Ishikawa (cell line): ENCODE data around the gene RABGAP1L.

Experiments
- CEBPB ChIP-seq: IDR thresholded peaks from 2 replicates; pipeline ENCODE4 v1.6.1; 2012
- CREB1 ChIP-seq: IDR thresholded peaks from 2 replicates; pipeline ENCODE4 v1.6.1; 2012; ENCODE audit warnings: low read depth
- EGR1 ChIP-seq: IDR thresholded peaks from 2 replicates; pipeline ENCODE4 v1.6.1; 2012
- EP300 ChIP-seq: IDR thresholded peaks from 2 replicates; pipeline ENCODE4 v1.6.1; 2012; ENCODE audit warnings: borderline replicate concordance
- FOXM1 ChIP-seq: IDR thresholded peaks from 2 replicates; pipeline ENCODE4 v1.6.1; 2012; ENCODE audit warnings: low read depth, borderline replicate concordance
- NFIC ChIP-seq: IDR thresholded peaks from 2 replicates; pipeline ENCODE4 v1.6.1; 2012
- RAD21 ChIP-seq: IDR thresholded peaks from 2 replicates; pipeline ENCODE4 v1.6.1; 2012; ENCODE audit warnings: low read depth
- TAF1 ChIP-seq: IDR thresholded peaks from 2 replicates; pipeline ENCODE4 v1.6.1; 2012; ENCODE audit warnings: low read depth, mild to moderate bottlenecking
- TCF12 ChIP-seq: IDR thresholded peaks from 2 replicates; pipeline ENCODE4 v1.6.1; 2012; ENCODE audit warnings: low read depth
- TEAD4 ChIP-seq: IDR thresholded peaks from 2 replicates; pipeline ENCODE4 v1.6.1; 2012
- YY1 ChIP-seq: IDR thresholded peaks from 2 replicates; pipeline ENCODE4 v1.6.1; 2012; ENCODE audit warnings: low read depth
- ZBTB7A ChIP-seq: IDR thresholded peaks from 2 replicates; pipeline ENCODE4 v1.6.1; 2012; ENCODE audit warnings: low read depth
- TF ChIP-seq, protein P1 (sequence below): IDR thresholded peaks from 2 replicates; pipeline ENCODE4 v1.6.1; 2012
- TF ChIP-seq, protein P2 (sequence below): IDR thresholded peaks from 2 replicates; pipeline ENCODE4 v1.6.1; 2012; ENCODE audit warnings: low read depth, mild to moderate bottlenecking
- TF ChIP-seq, protein P3 (sequence below): IDR thresholded peaks from 2 replicates; pipeline ENCODE4 v1.6.1; 2012

RABGAP1L gene

DNA sequence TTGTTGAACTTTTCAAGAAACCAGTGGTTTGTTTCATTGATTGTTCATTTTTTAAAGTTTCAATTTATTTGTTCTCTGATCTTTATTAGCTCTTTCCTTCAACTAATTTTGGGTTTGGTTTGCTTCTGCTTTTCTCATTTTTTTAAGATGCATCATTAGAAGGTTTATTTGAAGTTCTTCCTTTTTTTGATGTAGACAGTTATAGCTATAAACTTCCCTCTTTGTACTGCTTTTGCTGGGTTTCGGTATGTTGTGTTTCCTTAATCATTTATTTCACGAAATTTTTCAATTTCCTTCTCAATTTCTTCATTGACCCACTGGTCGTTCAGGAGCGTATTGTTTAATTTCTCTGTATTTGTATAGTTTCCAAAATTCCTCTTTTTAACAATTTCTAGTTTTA, 155.1 kb downstream of the RABGAP1L start:
- TF ChIP-seq TEAD4 (no peak), EGR1 (no peak), YY1 (no peak), CEBPB (no peak), CREB1 (no peak), ZBTB7A (no peak), FOXM1 (no peak), TAF1 (no peak)
- TF ChIP-seq, protein P1, sequence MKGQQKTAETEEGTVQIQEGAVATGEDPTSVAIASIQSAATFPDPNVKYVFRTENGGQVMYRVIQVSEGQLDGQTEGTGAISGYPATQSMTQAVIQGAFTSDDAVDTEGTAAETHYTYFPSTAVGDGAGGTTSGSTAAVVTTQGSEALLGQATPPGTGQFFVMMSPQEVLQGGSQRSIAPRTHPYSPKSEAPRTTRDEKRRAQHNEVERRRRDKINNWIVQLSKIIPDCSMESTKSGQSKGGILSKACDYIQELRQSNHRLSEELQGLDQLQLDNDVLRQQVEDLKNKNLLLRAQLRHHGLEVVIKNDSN: no peak
- TF ChIP-seq, protein P2, sequence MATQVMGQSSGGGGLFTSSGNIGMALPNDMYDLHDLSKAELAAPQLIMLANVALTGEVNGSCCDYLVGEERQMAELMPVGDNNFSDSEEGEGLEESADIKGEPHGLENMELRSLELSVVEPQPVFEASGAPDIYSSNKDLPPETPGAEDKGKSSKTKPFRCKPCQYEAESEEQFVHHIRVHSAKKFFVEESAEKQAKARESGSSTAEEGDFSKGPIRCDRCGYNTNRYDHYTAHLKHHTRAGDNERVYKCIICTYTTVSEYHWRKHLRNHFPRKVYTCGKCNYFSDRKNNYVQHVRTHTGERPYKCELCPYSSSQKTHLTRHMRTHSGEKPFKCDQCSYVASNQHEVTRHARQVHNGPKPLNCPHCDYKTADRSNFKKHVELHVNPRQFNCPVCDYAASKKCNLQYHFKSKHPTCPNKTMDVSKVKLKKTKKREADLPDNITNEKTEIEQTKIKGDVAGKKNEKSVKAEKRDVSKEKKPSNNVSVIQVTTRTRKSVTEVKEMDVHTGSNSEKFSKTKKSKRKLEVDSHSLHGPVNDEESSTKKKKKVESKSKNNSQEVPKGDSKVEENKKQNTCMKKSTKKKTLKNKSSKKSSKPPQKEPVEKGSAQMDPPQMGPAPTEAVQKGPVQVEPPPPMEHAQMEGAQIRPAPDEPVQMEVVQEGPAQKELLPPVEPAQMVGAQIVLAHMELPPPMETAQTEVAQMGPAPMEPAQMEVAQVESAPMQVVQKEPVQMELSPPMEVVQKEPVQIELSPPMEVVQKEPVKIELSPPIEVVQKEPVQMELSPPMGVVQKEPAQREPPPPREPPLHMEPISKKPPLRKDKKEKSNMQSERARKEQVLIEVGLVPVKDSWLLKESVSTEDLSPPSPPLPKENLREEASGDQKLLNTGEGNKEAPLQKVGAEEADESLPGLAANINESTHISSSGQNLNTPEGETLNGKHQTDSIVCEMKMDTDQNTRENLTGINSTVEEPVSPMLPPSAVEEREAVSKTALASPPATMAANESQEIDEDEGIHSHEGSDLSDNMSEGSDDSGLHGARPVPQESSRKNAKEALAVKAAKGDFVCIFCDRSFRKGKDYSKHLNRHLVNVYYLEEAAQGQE: no peak
- TF ChIP-seq, protein P3, sequence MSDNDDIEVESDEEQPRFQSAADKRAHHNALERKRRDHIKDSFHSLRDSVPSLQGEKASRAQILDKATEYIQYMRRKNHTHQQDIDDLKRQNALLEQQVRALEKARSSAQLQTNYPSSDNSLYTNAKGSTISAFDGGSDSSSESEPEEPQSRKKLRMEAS: no peak

DNA sequence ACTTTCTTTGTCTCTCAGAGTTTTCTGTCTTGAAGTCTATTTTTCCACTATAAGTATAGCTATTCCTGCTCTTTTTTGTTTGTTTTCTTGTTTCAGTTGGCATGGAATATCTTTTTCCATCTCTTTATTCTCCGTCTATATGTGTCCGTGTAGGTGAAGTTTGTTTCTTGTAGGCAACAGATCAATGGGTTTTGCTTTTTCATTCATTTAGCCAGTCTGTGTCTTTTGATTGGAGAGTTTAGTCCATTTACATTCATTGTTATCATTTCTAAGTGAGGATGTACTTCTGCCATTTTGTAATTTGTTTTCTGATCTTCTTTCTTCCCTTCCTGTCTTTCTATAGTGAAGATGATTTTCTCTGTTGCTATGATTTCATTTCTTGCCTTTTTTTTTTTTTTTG, 155.9 kb downstream of the RABGAP1L start:
- TF ChIP-seq, protein P2: no peak
- TF ChIP-seq TCF12 (no peak), EGR1 (no peak), CEBPB (no peak), YY1 (no peak), ZBTB7A (no peak), CREB1 (no peak), FOXM1 (no peak), NFIC (no peak), EP300 (no peak), TAF1 (no peak), TEAD4 (no peak), RAD21 (no peak)
- TF ChIP-seq, protein P1: no peak
- TF ChIP-seq, protein P3: no peak

DNA sequence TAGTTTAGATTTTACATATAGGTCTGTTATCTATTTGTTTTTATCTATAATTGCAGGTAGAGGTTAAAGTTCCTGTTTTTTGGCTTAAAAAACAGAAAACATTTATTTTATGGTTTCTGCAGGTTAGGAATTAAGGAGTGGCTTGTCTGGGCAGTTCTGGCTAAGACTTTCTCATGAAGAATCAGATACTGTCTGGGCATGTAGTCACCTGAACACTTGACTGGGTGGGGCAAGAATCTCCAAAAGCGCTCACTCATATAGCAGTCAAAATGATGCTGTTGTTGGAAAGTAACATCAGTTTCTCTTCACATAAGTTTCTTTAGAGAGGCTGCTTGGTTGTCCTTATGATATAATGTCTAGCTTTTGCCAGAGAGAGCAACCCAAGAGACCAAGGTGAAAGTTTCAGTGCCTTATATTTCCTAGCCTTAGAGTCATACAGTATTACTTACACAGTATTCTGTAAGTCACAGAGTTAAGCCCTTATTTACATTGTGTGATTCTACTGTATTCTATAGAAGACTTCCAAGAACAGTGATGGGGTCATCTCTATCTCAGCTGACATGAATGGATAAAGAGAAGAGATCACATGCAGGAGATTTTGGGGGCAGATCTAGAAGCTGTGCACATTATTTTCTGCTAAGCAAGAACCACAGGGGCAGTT, 163.0 kb downstream of the RABGAP1L start:
- TF ChIP-seq EP300 (no peak), NFIC (no peak), TEAD4 (no peak), EGR1 (no peak), TCF12 (no peak), RAD21 (no peak), CREB1 (no peak), YY1 (no peak), TAF1 (no peak), FOXM1 (no peak), CEBPB (no peak), ZBTB7A (no peak)
- TF ChIP-seq, protein P1: no peak
- TF ChIP-seq, protein P2: no peak
- TF ChIP-seq, protein P3: no peak

DNA sequence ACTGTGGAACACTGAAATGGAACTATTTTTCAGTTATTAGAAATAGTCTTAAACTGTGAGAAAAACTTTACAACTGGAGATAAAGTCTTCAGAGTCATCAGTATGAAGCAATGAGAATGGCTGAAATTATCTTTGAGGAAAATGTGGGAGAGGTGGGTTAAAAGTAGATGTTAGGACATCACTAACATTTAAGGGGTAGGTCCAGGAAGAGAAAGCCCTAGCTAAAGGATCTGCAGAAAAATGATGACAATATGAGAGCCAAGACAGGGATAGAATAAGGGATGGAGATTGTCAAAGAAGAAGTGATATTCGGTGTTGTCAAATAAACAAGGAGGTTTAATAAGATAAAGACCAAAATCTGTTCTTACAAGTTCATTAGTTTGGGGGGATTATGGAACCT, 165.2 kb downstream of the RABGAP1L start:
- TF ChIP-seq, protein P3: no peak
- no peak for TF ChIP-seq ZBTB7A
- TF ChIP-seq EP300: no peak
- TF ChIP-seq TEAD4: no peak
- TF ChIP-seq, protein P2: no peak
- TF ChIP-seq, protein P1: no peak
